Measurements from ENCODE around the gene LRRC72.

DNA sequence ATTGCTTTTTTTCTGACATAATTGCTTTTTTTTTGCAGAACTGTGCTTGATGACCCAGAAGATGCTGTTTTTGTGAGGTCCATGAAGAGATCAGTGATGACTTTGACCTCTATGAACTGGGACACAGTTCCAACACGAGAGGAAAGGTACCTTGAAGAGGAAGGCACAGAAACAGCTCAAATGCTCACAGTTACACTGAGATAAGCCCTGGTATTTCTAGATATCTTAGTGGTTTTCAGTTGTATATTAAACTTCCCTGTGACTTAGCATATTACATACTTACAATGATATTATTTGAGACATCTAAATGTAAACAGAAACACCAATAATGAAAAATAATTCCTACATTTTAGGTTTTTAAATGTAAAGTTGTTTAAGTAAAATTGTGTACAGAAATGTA is 54.7 kb downstream of the LRRC72 start:
- TF ChIP-seq, protein P1, sequence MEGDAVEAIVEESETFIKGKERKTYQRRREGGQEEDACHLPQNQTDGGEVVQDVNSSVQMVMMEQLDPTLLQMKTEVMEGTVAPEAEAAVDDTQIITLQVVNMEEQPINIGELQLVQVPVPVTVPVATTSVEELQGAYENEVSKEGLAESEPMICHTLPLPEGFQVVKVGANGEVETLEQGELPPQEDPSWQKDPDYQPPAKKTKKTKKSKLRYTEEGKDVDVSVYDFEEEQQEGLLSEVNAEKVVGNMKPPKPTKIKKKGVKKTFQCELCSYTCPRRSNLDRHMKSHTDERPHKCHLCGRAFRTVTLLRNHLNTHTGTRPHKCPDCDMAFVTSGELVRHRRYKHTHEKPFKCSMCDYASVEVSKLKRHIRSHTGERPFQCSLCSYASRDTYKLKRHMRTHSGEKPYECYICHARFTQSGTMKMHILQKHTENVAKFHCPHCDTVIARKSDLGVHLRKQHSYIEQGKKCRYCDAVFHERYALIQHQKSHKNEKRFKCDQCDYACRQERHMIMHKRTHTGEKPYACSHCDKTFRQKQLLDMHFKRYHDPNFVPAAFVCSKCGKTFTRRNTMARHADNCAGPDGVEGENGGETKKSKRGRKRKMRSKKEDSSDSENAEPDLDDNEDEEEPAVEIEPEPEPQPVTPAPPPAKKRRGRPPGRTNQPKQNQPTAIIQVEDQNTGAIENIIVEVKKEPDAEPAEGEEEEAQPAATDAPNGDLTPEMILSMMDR (IDR thresholded peaks at IDR 0.05): no peak
- no peak for TF ChIP-seq POLR2A (IDR thresholded peaks at IDR 0.05)

Data from suprapubic skin (tissue), 3 donors.